Measurements from ENCODE around the gene PHACTR1. TPM values are rescaled to one million over a fixed set of nuclear protein-coding genes. Genes with fewer than 3 reads are reported as not detected.

PHACTR1 gene
- polyA plus RNA-seq, 2 of the 4 experiments (the other 2 are of a cell fraction) = not detected

- no peak for FAIRE-seq
- H3K27ac ChIP-seq = no peak overlapping the region
- H3K9me3 ChIP-seq = no peaks in the 10 kb centered on the region
- TF ChIP-seq FOXS1 (CRISPR knock-in tag; IDR thresholded peaks at IDR 0.05) (no peak), NFE2L2 (conservative IDR thresholded peaks at IDR 0.05; ENCODE audit: low read length) (no peak), REST (IDR thresholded peaks at IDR 0.05) (no peak), TP53 (CRISPR knock-in tag; IDR thresholded peaks at IDR 0.05) (no peak), ZSCAN20 (CRISPR knock-in tag; IDR thresholded peaks at IDR 0.05) (no peak), CHD4 (IDR thresholded peaks at IDR 0.05; ENCODE audit: borderline replicate concordance) (no peak), KDM1A (IDR thresholded peaks at IDR 0.05; ENCODE audit: low read depth) (no peak), HMGXB4 (CRISPR knock-in tag; IDR thresholded peaks at IDR 0.05; ENCODE audit: borderline replicate concordance) (no peak)
- ChIA-PET POLR2A (no interaction called here), CTCF (no interaction called here)
- no peak for ATAC-seq
- H3K4me2 ChIP-seq = no peak overlapping the region
- no peak for DNase-seq (ENCODE audit: low read depth in 1 of 2, low spot score in 1 of 2)
- no peak overlapping the region for H3K4me3 ChIP-seq
- H3K4me1 ChIP-seq = no peaks in the 10 kb centered on the region
Observed at GRCh38 chr6:12873691-12874090, 157.1 kb downstream of the PHACTR1 start.

GRCh38 chr6:12875051-12875450 lies 158.5 kb downstream of the PHACTR1 start:
- Histone ChIP-seq H3K4me3 (no peak overlapping the region), H3K27ac (no peak overlapping the region), H3K4me2 (no peak overlapping the region), H3K9me3 (no peaks in the 10 kb centered on the region), H3K4me1 (no peaks in the 10 kb centered on the region)
- DNase-seq (ENCODE audit: low read depth in 1 of 2, low spot score in 1 of 2) = no peak
- FAIRE-seq = no peak
- WGBS (ENCODE audit: missing lambda C conversion rate) = 54% methylated on average over 6 of the region's 6 CpGs
- ATAC-seq = no peak
- ChIA-PET CTCF (no interaction called here), POLR2A (no interaction called here)
- TF ChIP-seq CEBPB (IDR thresholded peaks at IDR 0.05) (no peak), CBX2 (IDR thresholded peaks at IDR 0.05; ENCODE audit: borderline replicate concordance, low read depth) (no peak), CHD2 (IDR thresholded peaks at IDR 0.05; ENCODE audit: low read length, partially characterized antibody) (no peak), MAFK (IDR thresholded peaks at IDR 0.05; ENCODE audit: partially characterized antibody) (peak; percentile 15), NR3C1 (IDR thresholded peaks at IDR 0.05) (no peak)
- TF ChIP-seq, protein P1, sequence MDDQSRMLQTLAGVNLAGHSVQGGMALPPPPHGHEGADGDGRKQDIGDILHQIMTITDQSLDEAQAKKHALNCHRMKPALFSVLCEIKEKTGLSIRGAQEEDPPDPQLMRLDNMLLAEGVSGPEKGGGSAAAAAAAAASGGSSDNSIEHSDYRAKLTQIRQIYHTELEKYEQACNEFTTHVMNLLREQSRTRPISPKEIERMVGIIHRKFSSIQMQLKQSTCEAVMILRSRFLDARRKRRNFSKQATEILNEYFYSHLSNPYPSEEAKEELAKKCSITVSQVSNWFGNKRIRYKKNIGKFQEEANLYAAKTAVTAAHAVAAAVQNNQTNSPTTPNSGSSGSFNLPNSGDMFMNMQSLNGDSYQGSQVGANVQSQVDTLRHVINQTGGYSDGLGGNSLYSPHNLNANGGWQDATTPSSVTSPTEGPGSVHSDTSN (IDR thresholded peaks at IDR 0.05) = no peak

DNA sequence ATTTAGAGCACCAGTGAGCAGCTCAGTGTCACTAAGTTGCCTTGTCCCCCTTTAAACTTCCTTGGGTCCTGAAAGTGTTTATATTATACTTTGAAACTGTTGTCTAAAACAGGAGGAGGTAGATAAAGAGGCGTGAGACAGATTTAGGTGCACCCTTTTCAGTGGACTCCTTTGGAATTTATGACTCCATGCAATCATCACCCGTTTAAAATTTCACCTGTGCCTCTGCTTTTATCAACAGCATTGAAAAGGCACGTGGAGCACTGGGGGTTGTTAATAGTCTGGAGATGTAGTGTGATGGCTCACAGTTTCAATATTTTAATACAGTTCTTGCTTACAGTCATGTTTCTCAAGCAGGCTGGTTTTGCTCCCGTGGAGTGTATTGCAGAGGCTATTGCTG lies 162.2 kb downstream of the PHACTR1 start:
- FAIRE-seq = no peak
- CTCF ChIA-PET = no interaction called here
- WGBS (ENCODE audit: missing lambda C conversion rate) = 6% methylated on average over 4 of the region's 4 CpGs
- TF ChIP-seq RNF2 (IDR thresholded peaks at IDR 0.05; ENCODE audit: borderline replicate concordance, low read depth) (no peak), HEYL (CRISPR knock-in tag; IDR thresholded peaks at IDR 0.05) (no peak), FOSB (CRISPR knock-in tag; IDR thresholded peaks at IDR 0.05) (no peak), HOXA7 (CRISPR knock-in tag; IDR thresholded peaks at IDR 0.05) (no peak), ZC3H11A (IDR thresholded peaks at IDR 0.05) (no peak), FOSL2 (IDR thresholded peaks at IDR 0.05) (no peak), FOSL2 (CRISPR knock-in tag; IDR thresholded peaks at IDR 0.05) (no peak), BCL3 (IDR thresholded peaks at IDR 0.05) (no peak), CHD2 (IDR thresholded peaks at IDR 0.05; ENCODE audit: low read length, partially characterized antibody) (no peak), HOXB13 (CRISPR knock-in tag; IDR thresholded peaks at IDR 0.05; ENCODE audit: low read depth) (no peak), EHMT2 (IDR thresholded peaks at IDR 0.05; ENCODE audit: low read depth) (no peak)
- TF ChIP-seq, protein P1 (IDR thresholded peaks at IDR 0.05) = no peak
- TF ChIP-seq, protein P2, sequence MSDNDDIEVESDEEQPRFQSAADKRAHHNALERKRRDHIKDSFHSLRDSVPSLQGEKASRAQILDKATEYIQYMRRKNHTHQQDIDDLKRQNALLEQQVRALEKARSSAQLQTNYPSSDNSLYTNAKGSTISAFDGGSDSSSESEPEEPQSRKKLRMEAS (IDR thresholded peaks at IDR 0.05) = no peak

More for the DNA sequence above, 162.2 kb downstream of the PHACTR1 start:
- H3K4me3 ChIP-seq = no peak overlapping the region
- H3K4me1 ChIP-seq = no peaks in the 10 kb centered on the region
- ATAC-seq (no peak), DNase-seq (ENCODE audit: low read depth in 1 of 2, low spot score in 1 of 2) (no peak)
- POLR2A ChIA-PET = interaction anchor here (0.5 kb wide), 1 partner anchor 20 kb away, joined by 3 read pairs; no protein-coding TSS in a partner anchor
- no peaks in the 10 kb centered on the region for H3K9me3 ChIP-seq
- no peak overlapping the region for H3K27ac ChIP-seq
- no peak overlapping the region for H3K4me2 ChIP-seq

Data from A549 (cell line).